GM12878 (cell line): ENCODE data around the gene DIP2B. TPM values are rescaled to one million over a fixed set of nuclear protein-coding genes. Genes with fewer than 3 reads are reported as not detected.

ENCODE experiments used
- ATAC-seq: fragments of 200-7000 bp; cut with Tn5 transposase; 3 replicates; pipeline ENCODE4 v1.9.1; 2020; ENCODE audit warnings: mild to moderate bottlenecking, moderate library complexity
- BruUV-seq: library from RNA; stranded (reverse); fragments of 400-500 nt; replicated peaks from 2 replicates; lab custom pipeline; 2021; lab: Mats Ljungman, UMichigan
- CTCF ChIA-PET: fragments of 300-600 bp; sonication (Branson Sonifier 250); formaldehyde crosslinking; extraction: SDS; loops from one replicate; lab custom pipeline; 2021; ENCODE audit warnings: inconsistent platforms; lab: Yijun Ruan, JAX
- POLR2A ChIA-PET: fragments of 350-600 bp; formaldehyde crosslinking; extraction: SDS; loops from one replicate; lab custom pipeline; 2021; ENCODE audit warnings: inconsistent platforms; lab: Charles Lee
- RAD21 ChIA-PET: fragments of 300-600 bp; sonication (Branson Sonifier 250); formaldehyde crosslinking; loops from one replicate; lab custom pipeline; 2023; ENCODE audit warnings: antibody characterized with exemption; ENCODE audit not compliant: unreplicated experiment; lab: Charles Lee
- SMC1A ChIA-PET: fragments of 300-600 bp; sonication (Branson Sonifier 250); formaldehyde crosslinking; loops from one replicate; lab custom pipeline; 2023; ENCODE audit not compliant: unreplicated experiment, uncharacterized antibody; lab: Charles Lee
- DNase-seq: peaks from one replicate; pipeline ENCODE4 v3.0.0-alpha.2; 2011; ENCODE audit warnings: low read depth, low spot score
- FAIRE-seq: peaks from 3 replicates; lab custom pipeline; 2011; peaks lifted over from hg19 to GRCh38; lab: Jason Lieb, UNC
- H2AFZ ChIP-seq: 2 replicates; pipeline ENCODE4 v1.6.0; 2011; ENCODE audit warnings: low read depth, low read length, control low read depth; ENCODE audit not compliant: control insufficient read depth
- H3K27ac ChIP-seq: 2 replicates; pipeline ENCODE4 v1.5.1; 2011; ENCODE audit warnings: control low read depth; ENCODE audit not compliant: control insufficient read depth, insufficient read depth
- H3K27me3 ChIP-seq, 2 experiments: replicated peaks in 1 of 2; 2 replicates each; pipeline versions ENCODE4 v1.6.0 to v1.6.1; 2011; ENCODE audit warnings: low read length in 1 of 2; ENCODE audit not compliant: control insufficient read depth in 2 of 2, insufficient read depth in 2 of 2
- H3K36me3 ChIP-seq, 2 experiments: 2 replicates each; pipeline ENCODE4 v1.5.1; 2011; ENCODE audit warnings: low read length in 1 of 2; ENCODE audit not compliant: control insufficient read depth in 2 of 2, insufficient read depth in 2 of 2
- H3K4me1 ChIP-seq: 2 replicates; pipeline ENCODE4 v1.6.1; 2011; ENCODE audit warnings: mild to moderate bottlenecking, low read length, moderate library complexity, mixed read lengths; ENCODE audit not compliant: control insufficient read depth, insufficient read depth
- H3K4me2 ChIP-seq: 2 replicates; pipeline ENCODE4 v1.6.0; 2011; ENCODE audit warnings: control low read depth; ENCODE audit not compliant: control insufficient read depth, insufficient read depth
- H3K4me3 ChIP-seq: fragments of 200-600 bp; sonication (generic); 2 replicates; pipeline ENCODE4 v1.5.1; 2016
- H3K79me2 ChIP-seq: 2 replicates; pipeline ENCODE4 v1.6.0; 2011; ENCODE audit warnings: low read length; ENCODE audit not compliant: control insufficient read depth, insufficient read depth
- H3K9ac ChIP-seq: 2 replicates; pipeline ENCODE4 v1.8.0; 2011; ENCODE audit warnings: low read length, control low read depth, mixed read lengths; ENCODE audit not compliant: control insufficient read depth, insufficient read depth
- H3K9me3 ChIP-seq: replicated peaks from 3 replicates; pipeline ENCODE4 v1.5.1; 2011; ENCODE audit warnings: mild to moderate bottlenecking, low read length; ENCODE audit not compliant: control insufficient read depth, insufficient read depth
- H4K20me1 ChIP-seq: 2 replicates; pipeline ENCODE4 v1.6.0; 2011; ENCODE audit not compliant: control insufficient read depth, insufficient read depth
- BCLAF1 ChIP-seq: fragments of 450-650 bp; IDR thresholded peaks from 2 replicates; pipeline ENCODE4 v1.6.1; 2017; ENCODE audit warnings: antibody characterized with exemption, mild to moderate bottlenecking, moderate library complexity
- BMI1 ChIP-seq: fragments of 450-650 bp; IDR thresholded peaks from 2 replicates; pipeline ENCODE4 v1.6.1; 2016; ENCODE audit warnings: mild to moderate bottlenecking, moderate library complexity, borderline replicate concordance
- CREM ChIP-seq: IDR thresholded peaks from 2 replicates; pipeline ENCODE4 v1.6.1; 2014; ENCODE audit warnings: antibody characterized with exemption, low read depth
- EGR1 ChIP-seq, 2 experiments: IDR thresholded peaks; 1 replicate in 1 of 2; 2 replicates in 1 of 2; pipeline ENCODE4 v1.6.1; 2011 to 2012; ENCODE audit warnings: low read depth in 2 of 2, low read length in 2 of 2, borderline replicate concordance in 1 of 2, mild to moderate bottlenecking in 1 of 2, moderate library complexity in 1 of 2
- ESRRA ChIP-seq: IDR thresholded peaks from 2 replicates; pipeline ENCODE4 v1.6.1; 2012; ENCODE audit warnings: mild to moderate bottlenecking, low read length, improper control_type of control experiment
- FOXK2 ChIP-seq: fragments of 450-650 bp; IDR thresholded peaks from 2 replicates; pipeline ENCODE4 v1.6.1; 2017; ENCODE audit warnings: mild to moderate bottlenecking, moderate library complexity
- IKZF2 ChIP-seq, 2 experiments: fragments of 450-650 bp; IDR thresholded peaks; 2 replicates each; pipeline ENCODE4 v1.6.1; 2017; ENCODE audit warnings: mild to moderate bottlenecking in 2 of 2, moderate library complexity in 2 of 2
- NFXL1 ChIP-seq: fragments of 450-650 bp; IDR thresholded peaks from 2 replicates; pipeline ENCODE4 v1.6.1; 2017; ENCODE audit warnings: antibody characterized with exemption, mild to moderate bottlenecking, borderline replicate concordance
- NR2C1 ChIP-seq: fragments of 450-650 bp; IDR thresholded peaks from 2 replicates; pipeline ENCODE4 v1.6.1; 2017; ENCODE audit warnings: antibody characterized with exemption, mild to moderate bottlenecking, moderate library complexity
- POLR2AphosphoS2 ChIP-seq: IDR thresholded peaks from 2 replicates; pipeline ENCODE4 v1.6.1; 2011; ENCODE audit warnings: low read depth, mild to moderate bottlenecking, low read length, improper control_type of control experiment, moderate library complexity
- RAD21 ChIP-seq: IDR thresholded peaks from 2 replicates; pipeline ENCODE4 v1.6.1; 2011; ENCODE audit warnings: mild to moderate bottlenecking, low read depth, low read length, moderate library complexity; ENCODE audit not compliant: insufficient read depth
- TAF1 ChIP-seq: IDR thresholded peaks from 2 replicates; pipeline ENCODE4 v1.6.1; 2011; ENCODE audit warnings: mild to moderate bottlenecking, low read depth, low read length, borderline replicate concordance
- TCF12 ChIP-seq: IDR thresholded peaks from 2 replicates; pipeline ENCODE4 v1.6.1; 2011; ENCODE audit warnings: low read depth, mild to moderate bottlenecking, low read length
- TCF7 ChIP-seq: IDR thresholded peaks from 2 replicates; pipeline ENCODE4 v1.6.1; 2014; ENCODE audit warnings: antibody characterized with exemption, borderline replicate concordance
- WRNIP1 ChIP-seq: IDR thresholded peaks from 2 replicates; pipeline ENCODE4 v1.6.1; 2011; ENCODE audit warnings: low read depth, low read length, improper control_type of control experiment, borderline replicate concordance
- ZNF24 ChIP-seq: fragments of 450-650 bp; IDR thresholded peaks from 2 replicates; pipeline ENCODE4 v1.6.1; 2017; ENCODE audit warnings: antibody characterized with exemption, mild to moderate bottlenecking
- ZNF592 ChIP-seq: fragments of 450-650 bp; IDR thresholded peaks from 2 replicates; pipeline ENCODE4 v1.6.1; 2017; ENCODE audit warnings: mild to moderate bottlenecking, moderate library complexity
- ZNF622 ChIP-seq: fragments of 450-650 bp; IDR thresholded peaks from 2 replicates; pipeline ENCODE4 v1.6.1; 2017; ENCODE audit warnings: mild to moderate bottlenecking, inconsistent platforms
- WGBS: methylation state at CpG from one replicate; pipeline ENCODE4 v1.1.6; 2016; ENCODE audit warnings: low lambda C conversion rate; ENCODE audit not compliant: insufficient replicate concordance, insufficient coverage; ENCODE audit errors: missing lambda C conversion rate; 5-methylcytosine and 5-hydroxymethylcytosine counted together
- in situ Hi-C: fragments of 300-500 bp; cut with MboI; formaldehyde crosslinking; loops from 9 replicates; pipeline ENCODE4 v1.14.3; 2018; ENCODE audit warnings: mixed read lengths
- intact Hi-C: fragments of 100-400 bp; cut with micrococcal nuclease; formaldehyde crosslinking; loops from one replicate; pipeline ENCODE4 v1.14.2; 2022; ENCODE audit not compliant: unreplicated experiment
- polyA plus RNA-seq, 11 experiments: library from polyadenylated mRNA; depleted of rRNA in 4 of 11; unstranded in 6 of 11; stranded (reverse) in 5 of 11; fragments of >200 nt; fragmentation: Nextera tagmentation in 4 of 11; fragmentation: Illumina TruSeq in 1 of 11; extraction: Ambion mirVana in 4 of 11; extraction: Trizol in 1 of 11; gene quantifications; 1 replicate in 1 of 11; 2 replicates in 10 of 11; pipeline versions ENCODE4 v1.2.1 to v1.2.3, GENCODE V29; 2011 to 2016; ENCODE audit warnings: inconsistent platforms in 2 of 11, missing spikeins in 2 of 11, low read depth in 1 of 11
- total RNA-seq, 4 experiments: library from RNA; depleted of rRNA in 3 of 4; stranded (reverse); fragments of >200 nt in 3 of 4; fragmentation: Illumina TruSeq in 1 of 4; extraction: Trizol in 1 of 4; gene quantifications; 2 replicates each; pipeline versions ENCODE4 v1.2.1 to v1.2.3, GENCODE V29; 2013 to 2021

Gene DIP2B
- total and polyA plus RNA-seq, 10 of the 15 experiments (the other 5 are each of a cell fraction or from before 2014, with no cell fraction given) = 4.5 to 30.0 (median 18.6) TPM

- 100% methylated on average over 1 of the region's 1 CpG for WGBS
- Histone ChIP-seq H3K4me3 (no peak overlapping the region), H2AFZ (no peak overlapping the region), H3K4me2 (no peak overlapping the region), H3K79me2 (peaks cover 69% of the 10 kb centered on the region), H3K9me3 (no peaks in the 10 kb centered on the region; the same call in 2 of the 3 replicates), H3K27ac (no peak overlapping the region), H4K20me1 (no peaks in the 10 kb centered on the region), H3K27me3 (no peaks in the 10 kb centered on the region), H3K36me3 (no peaks in the 10 kb centered on the region; a peak in 1 of 4 replicates), H3K4me1 (peaks cover 33% of the 10 kb centered on the region), H3K9ac (no peak overlapping the region)
- DNase-seq (no peak), ATAC-seq (no peak), FAIRE-seq (no peak)
- BruUV-seq = no TSS peak
- intact Hi-C loops (no loop called here), in situ Hi-C loops (no loop called here)
- RAD21 ChIA-PET = interaction anchor here (0.9 to 3.8 kb wide), 4 partner anchors 9 to 137 kb away, joined by 3 to 21 read pairs (median 4); no protein-coding TSS in a partner anchor
- SMC1A ChIA-PET = interaction anchor here (1.0 to 1.6 kb wide), 7 partner anchors 8 to 115 kb away, joined by 3 to 17 read pairs (median 5); no protein-coding TSS in a partner anchor
- POLR2A ChIA-PET = interaction anchor here (1.2 to 2.8 kb wide), 4 partner anchors 9 to 17 kb away, joined by 3 to 14 read pairs (median 4); no protein-coding TSS in a partner anchor
- CTCF ChIA-PET = interaction anchor here (0.5 to 2.1 kb wide), 5 partner anchors 14 to 210 kb away, joined by 3 to 7 read pairs (median 3); partner anchors contain the start of gene DIP2B
- no peak for TF ChIP-seq BCLAF1
- no peak for TF ChIP-seq ZNF622
- no peak for TF ChIP-seq ESRRA
- TF ChIP-seq EGR1 (IDR thresholded peaks at IDR 0.05; ENCODE audit: borderline replicate concordance in 1 of 2, low read depth in 2 of 2, low read length in 2 of 2) = no peak
- no peak for TF ChIP-seq TCF12
- no peak for TF ChIP-seq ZNF592
- no peak for TF ChIP-seq IKZF2 (IDR thresholded peaks at IDR 0.05)
- TF ChIP-seq NR2C1 = no peak
- no peak for TF ChIP-seq BMI1
- no peak for TF ChIP-seq WRNIP1
- TF ChIP-seq TAF1 = no peak
- no peak for TF ChIP-seq POLR2AphosphoS2
- no peak for TF ChIP-seq FOXK2
- no peak for TF ChIP-seq ZNF24
- TF ChIP-seq RAD21 = no peak
- TF ChIP-seq TCF7 = no peak
- no peak for TF ChIP-seq CREM
- TF ChIP-seq NFXL1 = no peak
Measured at GRCh38 chr12:50523772-50524171, 19.0 kb downstream of the DIP2B start.
